GM18519 (cell line): Measurements from ENCODE around the gene CACNA1C.

Source experiments
- ATAC-seq: cut with Tn5 transposase; IDR thresholded peaks from one replicate; pipeline ENCODE4 v1.9.1; 2021; ENCODE audit warnings: mild to moderate bottlenecking, moderate library complexity; ENCODE audit not compliant: unreplicated experiment, low FRiP score

The CACNA1C gene

DNA sequence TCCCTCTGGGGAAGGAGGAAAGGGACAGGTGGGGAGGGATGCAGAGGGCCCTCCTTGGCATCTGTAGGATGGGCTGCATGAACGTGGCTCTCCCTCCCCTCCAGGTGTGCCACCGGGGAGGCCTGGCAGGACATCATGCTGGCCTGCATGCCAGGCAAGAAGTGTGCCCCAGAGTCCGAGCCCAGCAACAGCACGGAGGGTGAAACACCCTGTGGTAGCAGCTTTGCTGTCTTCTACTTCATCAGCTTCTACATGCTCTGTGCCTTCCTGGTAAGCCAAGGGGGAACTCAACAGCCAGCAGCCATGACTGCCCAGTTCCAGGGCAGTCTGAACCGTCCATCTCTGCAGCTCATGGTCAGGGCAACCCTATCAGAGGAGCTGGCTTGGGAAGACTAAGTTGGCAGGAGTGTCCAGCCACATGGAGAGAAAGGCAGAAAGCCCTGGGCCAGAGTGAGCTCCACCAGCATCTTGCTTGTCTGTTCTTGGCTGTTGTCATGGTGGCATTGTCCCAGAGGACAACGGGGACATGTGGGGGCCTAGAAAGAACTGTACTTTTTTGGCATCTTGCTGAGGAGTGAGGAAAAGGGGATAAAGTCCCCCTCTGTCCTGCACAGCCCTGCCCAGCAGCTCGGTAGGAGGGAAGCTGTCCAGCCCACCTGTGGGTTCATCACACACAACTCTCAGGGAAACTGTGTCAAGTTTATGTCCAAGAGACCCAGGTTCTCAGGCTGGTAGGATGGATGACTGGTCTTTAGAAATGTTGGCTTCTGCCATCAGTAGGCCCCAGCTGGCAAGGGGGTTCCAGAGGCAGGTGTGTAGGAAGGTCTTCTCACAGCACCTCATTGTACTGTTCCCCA lies 612.2 kb downstream of the CACNA1C start:
- ATAC-seq = no peak

- ATAC-seq = no peak
Observed at GRCh38 chr12:2666411-2666810, 613.6 kb downstream of the CACNA1C start.

DNA sequence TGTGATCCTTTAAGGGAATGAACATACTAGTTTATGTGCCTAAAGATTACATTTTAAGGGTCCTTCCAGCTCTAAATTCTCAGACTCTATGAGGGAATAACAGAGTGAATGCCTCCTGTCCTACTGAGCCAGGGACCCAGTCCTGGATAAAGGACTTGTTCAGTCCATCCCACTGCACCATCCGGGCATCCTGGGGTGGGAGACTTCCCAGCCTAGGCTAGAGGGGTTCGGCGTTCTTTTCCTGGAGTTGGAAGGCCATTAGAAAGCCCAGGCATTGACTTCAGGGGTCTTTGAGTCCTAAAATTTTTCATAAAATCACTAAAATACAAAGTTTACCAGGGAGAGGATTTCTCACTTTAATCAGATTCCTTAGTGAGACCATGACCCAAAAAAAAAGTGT lies 614.1 kb downstream of the CACNA1C start:
- no peak for ATAC-seq

- ATAC-seq = no peak
Observed at GRCh38 chr12:2667716-2668440, 615.1 kb downstream of the CACNA1C start.

DNA sequence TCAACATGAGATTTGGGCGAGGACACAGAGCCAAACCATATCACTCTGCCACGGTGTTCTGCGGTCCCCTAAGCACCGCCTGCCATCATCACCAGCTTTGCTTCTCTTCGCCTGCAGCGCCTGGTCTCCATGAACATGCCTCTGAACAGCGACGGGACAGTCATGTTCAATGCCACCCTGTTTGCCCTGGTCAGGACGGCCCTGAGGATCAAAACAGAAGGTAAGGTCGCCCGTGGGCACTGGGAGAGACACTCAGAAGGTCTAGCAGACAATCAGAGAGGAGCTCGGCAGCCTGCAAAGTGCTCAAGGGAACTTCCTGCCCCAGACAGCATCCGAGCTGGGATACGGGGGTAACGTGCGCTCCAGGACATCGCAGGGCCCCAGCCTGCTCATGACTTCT lies 616.0 kb downstream of the CACNA1C start:
- no peak for ATAC-seq

DNA sequence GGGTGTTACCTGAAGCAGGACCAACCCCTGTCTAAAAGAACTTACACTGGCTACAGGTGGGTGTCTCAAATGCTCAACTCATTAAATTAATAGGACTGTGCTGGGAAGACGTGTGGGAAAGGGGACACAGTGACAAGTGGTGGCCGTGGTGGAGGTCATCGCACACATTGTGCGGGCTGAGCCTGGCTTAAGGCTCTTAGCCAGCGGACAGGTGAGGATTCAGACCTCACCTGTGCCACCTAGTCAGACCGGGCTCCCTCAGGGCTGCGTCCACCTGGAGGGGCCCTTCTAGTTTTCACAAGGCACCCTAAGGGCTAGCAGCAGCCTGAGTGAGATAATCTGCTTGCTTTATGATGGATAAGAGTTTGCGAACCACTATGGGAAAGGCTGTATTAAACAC lies 616.8 kb downstream of the CACNA1C start:
- ATAC-seq = no peak

- no peak for ATAC-seq
Observed at GRCh38 chr12:2672863-2673262, 620.1 kb downstream of the CACNA1C start.

DNA sequence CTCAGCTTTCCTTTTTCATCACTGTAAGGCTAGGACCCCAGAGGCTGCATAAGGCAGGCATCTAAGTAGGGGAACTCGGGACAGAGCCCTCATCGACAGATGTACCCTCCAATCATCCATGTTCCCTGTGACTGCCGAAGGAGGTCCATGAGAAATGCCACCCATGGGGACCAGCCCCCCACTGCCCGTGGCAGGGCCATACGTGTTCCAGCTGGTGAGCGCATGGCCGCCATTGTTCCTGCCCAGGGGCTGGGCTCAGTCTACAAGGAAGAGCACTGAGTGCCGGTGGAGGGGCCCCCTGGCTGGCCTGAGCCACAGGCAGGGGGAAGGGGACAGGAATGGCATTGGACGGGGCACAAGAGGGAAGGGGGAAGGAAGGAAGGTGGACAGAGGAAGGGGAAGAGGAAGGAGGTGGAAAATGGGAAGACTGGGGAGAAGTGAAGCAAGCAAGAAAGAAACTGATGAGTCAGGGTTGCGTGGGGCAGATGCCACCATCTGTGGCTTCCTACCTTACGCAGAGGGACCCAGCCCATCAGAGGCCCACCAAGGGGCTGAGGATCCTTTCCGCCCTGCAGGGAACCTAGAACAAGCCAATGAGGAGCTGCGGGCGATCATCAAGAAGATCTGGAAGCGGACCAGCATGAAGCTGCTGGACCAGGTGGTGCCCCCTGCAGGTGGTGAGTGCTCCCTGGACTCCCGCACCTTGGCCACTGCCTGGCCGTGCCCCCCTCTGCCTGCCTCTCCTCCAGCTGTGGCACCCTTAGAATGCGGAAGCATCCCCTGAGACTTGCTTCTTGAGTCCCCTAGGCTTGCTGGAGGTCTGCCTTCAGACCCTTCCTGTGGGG lies 621.4 kb downstream of the CACNA1C start:
- no peak for ATAC-seq

DNA sequence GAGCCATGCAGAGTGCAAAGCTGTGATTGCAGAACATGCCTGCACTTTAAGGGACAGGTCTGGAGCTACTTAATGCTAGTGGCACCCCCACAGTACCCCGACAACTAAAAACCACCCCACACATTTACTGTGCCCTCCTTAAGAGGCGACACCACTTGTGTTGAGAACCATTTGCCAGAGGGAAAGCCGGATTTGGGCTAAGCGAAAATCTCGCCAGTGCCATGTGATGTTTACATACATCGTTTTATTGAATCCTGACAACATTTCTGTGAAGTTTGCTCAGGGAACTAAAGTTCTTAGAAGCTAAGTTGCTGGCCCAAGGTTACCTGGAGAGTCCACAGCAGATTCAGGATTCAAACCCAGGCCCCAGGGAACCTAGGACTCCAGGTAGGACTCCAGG lies 623.0 kb downstream of the CACNA1C start:
- ATAC-seq = no peak

GRCh38 chr12:2677142-2677880 lies 624.5 kb downstream of the CACNA1C start:
- no peak for ATAC-seq

- ATAC-seq = no peak
Observed at GRCh38 chr12:2678426-2678825, 625.6 kb downstream of the CACNA1C start.

GRCh38 chr12:2679068-2679815 lies 626.5 kb downstream of the CACNA1C start:
- ATAC-seq = no peak

DNA sequence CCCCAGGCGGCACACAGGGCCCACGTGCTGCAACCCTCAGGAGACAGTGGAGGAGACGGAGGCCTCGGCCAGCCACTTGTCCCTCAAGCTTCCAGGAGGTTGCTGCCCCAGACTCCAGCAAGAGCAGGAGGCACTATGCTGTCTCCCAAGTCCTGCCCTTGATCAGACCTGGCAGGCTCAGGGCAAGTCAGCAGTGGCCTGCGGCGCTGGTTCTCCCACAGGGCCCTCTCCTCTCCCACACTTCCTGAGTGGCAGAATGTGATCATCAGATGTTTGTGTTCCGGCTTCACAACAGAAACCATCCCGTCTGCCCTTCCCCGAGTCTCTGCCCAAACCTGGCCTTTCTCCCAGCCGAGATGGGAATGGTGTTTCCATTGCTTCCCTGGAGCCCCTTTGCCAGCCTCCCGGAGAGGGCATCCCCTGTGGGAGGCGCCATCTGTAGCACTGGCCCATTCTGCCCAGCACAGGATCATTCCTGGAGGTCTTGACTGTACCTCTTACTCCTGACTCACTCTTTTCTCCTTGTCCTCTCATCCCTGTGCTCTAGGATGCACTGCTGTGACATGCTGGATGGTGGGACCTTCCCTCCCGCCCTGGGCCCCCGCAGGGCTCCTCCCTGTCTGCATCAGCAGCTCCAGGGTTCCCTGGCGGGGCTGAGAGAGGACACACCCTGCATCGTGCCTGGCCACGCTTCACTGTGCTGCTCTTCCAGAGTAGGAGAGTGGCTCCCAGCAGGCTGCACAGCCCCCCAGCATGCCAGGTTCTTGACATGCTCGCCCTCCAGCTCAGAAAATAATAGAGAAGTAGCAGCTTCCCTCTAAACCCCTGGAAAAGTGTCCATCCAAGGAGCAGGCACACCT lies 627.3 kb downstream of the CACNA1C start:
- ATAC-seq = no peak

GRCh38 chr12:2680676-2681039 lies 627.9 kb downstream of the CACNA1C start:
- no peak for ATAC-seq

DNA sequence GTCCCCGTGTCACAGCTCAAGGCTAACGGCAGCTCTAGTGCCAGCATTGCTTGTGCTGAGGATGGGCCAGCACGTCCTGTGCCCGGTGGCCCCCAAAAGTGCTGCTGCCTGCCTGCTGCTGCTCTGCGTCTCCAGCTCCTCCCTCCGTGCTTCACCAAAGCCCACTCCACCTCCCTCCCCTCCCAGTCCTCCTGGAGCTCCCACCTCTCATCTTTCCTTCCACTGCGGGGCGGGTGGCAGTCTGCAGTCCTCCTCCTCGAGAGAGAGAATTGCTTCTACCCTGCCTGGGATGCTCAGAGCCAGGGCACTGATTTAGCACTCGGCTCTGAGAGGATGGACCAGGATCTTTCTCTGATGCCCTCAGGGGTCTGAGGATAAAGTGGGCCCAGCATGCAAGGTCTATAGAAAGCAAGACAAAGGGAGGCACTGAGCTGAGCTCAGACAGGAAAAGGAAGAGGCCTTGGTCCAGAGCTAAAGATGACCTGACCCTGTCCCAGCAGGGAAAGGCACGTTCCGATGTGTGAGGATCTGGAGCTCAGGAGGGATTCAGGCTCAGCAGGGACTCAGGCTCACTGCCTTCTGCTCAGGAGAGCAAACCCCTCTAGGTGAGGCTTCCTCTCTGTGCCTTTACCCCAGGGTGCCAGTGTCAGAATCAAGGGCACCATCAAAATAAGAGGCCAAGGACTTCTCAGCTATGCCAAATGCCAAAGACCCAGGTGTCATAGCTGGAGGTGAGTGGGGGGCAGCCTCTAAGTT lies 628.8 kb downstream of the CACNA1C start:
- ATAC-seq = no peak

DNA sequence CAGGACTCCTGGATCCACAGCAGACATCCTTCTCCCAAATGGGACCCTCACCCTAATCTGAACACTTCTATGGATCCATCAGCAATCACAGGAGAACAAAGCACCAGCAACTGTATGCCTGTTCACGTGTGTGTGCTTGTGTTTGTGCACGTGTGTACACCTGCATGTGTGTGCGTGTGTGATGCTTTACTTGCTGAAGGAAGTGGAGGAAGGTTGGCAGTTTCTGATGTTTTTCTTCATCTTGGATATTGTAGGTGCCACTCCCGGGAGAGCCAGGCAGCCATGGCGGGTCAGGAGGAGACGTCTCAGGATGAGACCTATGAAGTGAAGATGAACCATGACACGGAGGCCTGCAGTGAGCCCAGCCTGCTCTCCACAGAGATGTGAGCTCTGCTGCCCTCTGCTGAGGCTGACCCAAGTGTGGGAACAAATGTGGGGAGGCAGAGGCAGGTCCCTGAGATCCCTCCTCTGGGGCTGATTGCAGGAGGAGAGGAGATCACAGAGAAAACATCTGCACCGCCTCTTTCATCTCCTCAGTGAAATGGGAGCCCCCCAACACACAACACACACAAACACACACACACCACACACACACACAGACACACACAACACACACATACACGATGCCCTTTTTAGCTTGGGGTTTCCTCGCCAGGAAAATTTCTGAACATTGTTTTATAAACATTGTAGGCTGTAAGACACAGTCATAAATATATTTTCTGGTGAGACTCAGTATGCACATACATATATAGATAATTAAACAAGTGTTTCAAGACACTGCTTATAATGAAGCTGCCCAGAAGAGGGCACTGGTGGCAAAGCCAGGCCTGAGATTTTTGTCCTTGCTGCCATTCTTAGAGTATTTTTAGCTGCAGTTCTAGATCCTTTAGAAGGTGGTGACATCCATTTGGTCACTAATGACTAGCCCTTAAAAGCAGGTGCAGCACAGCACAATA lies 629.8 kb downstream of the CACNA1C start:
- ATAC-seq = no peak
